ENCODE data around the gene NYAP2.

NYAP2 gene

DNA sequence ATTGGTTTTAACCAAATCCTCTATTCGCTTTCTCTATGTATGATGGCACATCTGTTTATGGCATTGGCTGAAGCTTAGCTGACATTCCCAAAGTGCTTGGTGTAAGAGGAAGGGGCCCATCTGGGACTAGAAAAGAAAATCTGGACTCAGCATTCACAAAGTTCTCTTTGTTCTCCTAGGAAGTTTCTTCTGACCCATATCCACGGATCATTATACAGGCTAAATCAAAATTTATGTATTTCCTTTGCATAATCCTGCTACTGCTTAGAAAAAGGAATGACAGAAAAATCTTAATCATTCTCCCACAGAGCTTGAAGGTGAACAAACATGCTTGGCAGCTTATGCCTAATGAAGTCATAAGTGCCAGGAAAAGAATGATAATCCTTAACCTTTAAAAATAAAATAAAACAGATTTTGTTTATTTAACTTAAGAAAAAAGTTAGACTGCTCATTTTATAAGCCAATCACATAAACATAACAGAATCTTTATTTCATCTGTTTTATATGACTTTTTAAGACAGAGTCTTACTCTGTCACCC lies 88.4 kb downstream of the NYAP2 start:
- no peak for DNase-seq

DNA sequence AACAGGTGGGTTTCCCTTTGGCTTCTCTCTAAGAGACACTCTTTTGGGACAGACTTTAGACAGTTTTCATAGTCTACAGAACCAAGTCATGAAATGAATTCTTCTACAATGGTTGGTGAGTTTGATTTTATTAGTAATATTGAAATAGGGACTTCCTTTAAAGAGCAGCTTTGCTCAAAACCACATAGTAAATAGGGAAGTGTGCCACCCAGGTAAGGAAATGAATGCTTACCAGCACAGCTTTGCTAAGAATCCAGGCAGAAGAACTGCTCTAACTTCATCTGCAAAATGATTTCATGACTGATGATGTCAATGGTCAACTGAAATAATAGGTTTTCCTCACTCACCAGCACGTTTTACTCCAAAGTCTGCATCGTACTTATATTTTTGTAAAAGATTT lies 89.2 kb downstream of the NYAP2 start:
- no peak for DNase-seq

DNA sequence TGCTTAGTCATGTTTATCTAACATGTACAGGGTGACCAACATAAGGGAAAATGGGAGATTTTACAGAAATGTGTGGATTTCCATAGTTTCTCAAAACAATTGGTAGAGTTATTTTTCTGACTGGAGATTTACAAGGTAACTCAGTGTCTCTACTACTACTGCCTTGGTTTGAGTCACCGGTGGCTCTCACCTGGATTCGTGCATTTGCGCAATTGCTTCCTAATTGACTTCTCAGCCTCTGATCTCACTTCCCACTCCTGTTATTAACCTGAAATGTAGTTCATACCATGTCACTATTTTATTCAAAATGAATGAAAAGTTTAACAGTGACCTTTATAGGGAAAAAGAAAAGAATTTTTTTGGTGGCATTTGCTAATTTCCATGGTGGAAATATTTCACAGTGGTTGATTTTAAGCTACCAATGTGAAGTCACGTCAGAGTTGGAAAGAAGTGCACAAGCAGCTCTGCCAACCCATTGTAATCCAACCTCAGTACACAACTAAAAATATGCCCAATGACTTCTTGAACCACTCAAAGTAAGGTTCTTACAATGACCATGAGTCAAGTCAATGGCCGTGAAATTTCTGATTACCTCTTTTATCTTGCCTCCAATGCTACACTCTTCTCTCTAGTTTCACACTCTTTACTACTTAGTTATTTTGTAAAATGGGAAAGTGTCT lies 94.0 kb downstream of the NYAP2 start:
- no peak for DNase-seq

DNA sequence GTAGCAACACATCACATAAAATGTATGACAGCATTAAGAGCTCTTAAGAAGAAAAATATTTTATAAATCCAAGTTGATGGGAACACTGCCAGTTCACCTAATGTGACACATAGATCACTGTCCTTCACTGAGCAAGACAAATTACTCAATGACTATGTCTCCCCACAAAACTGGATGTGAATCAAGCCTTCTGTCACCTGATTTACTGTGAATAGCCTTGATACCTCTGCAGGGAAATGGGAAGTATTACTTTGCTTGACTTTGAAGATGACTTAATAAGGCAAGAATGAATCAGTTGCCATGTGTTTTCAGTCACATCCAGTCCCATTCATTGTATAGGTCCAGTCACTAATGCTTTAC lies 94.6 kb downstream of the NYAP2 start:
- DNase-seq: no peak

DNA sequence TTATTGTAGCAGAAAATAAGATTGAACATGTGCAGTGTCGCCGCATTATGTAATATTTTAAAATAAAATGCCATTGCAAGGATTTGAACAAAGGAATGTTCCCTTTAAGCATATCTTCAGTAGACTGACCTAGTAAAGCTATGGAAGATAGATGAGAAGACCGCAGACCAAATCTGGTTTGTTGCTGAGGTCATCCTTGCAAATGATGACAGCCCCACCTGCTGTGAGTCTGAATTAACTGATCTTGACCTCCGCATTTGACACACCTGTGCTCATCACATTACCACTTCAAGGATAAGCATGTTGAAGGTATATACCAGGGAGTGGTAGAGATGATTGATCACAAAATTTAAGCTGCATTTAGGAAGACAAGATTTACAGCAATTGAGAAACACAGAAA lies 96.2 kb downstream of the NYAP2 start:
- DNase-seq: no peak

DNA sequence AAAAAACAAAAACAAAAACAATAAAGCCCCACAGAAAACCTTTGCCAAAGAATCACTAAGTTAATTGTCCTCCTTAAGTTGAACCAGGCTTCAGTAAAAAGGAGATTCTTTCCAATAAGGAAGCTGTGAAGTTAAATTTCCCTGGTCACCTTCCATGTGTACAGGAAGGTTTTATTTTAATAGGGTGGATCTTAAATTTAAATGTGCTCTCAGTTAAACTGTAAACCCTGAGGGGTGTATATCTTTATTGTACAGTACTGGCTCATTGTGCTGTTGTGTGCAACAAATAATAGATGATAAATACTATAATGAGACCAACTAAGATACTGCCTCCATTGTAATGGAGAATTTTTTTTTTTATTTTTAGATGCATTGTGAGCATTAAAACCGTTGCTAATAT lies 97.1 kb downstream of the NYAP2 start:
- no peak for DNase-seq

DNA sequence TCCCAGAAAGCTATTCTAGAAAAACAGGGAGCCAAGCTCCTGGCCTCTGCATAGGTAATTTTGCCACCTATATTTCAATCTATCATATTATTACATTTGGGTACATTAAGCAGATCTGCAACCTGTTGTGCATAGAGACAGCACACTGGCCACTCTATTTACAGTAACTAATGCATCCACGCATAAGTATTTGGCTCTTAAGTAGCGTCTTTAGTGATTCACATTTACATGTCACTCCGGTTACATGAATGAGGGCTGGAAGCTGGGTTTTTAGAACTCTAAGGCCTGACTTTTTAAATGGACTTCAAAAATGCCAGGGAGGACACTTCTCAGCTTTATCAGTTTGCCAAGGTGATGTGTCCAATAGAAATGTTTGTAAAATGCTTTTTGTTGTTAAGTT lies 97.7 kb downstream of the NYAP2 start:
- no peak for DNase-seq

DNA sequence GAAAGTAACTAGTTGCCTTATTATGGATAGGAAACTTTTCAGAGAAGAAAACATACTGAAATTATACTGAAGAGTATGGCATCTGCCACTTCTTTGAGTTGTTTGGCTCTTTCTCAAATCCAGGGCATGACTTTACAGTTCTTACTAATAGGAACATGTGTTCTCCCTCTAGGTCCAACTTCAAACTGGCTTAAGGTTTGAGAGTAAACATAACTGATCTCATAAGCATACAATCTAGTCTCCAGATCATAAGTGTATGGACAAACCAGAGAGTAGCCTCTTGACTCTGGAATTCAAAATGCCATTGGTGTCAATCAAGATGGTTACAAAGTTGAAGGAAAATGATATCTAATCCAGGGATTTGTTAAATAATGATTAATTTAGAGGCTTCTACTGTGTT lies 101.5 kb downstream of the NYAP2 start:
- DNase-seq: no peak

DNA sequence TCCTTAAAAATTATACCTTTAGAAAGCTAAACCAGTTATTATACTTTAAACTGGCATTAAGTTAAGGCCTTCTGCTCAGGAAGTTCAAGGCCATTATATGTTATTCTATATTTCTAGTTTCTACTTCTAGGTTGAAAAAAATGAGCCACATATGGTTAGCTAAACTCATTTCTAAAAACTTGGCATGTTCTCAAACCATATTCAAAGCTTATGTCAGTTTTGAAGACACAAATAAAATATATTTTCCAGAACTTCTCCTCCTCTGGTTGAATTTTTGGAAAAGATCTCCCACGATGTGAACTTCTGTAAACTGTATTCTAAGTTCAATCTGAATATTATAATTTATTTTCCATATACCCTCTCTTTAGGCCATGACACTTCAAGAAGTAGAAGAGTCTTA lies 103.5 kb downstream of the NYAP2 start:
- no peak for DNase-seq

DNA sequence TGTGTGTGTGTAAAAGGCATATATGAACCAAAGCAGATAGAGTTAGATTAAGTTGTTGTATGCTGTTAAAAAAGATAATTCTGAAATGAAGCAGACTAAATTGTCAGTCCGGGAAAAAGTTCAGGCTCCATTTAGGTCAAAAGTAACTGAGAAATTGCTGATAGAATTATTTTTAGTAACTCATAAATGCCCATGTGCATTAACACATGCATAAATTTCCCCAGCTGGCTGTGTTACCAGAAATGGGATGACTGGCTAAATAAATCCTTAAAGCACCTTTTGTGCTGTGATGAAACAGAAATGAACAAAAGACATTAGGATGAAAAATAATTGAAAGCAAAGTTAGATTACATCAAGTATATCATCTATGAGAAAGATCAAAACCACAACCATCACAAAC lies 111.3 kb downstream of the NYAP2 start:
- DNase-seq: no peak

DNA sequence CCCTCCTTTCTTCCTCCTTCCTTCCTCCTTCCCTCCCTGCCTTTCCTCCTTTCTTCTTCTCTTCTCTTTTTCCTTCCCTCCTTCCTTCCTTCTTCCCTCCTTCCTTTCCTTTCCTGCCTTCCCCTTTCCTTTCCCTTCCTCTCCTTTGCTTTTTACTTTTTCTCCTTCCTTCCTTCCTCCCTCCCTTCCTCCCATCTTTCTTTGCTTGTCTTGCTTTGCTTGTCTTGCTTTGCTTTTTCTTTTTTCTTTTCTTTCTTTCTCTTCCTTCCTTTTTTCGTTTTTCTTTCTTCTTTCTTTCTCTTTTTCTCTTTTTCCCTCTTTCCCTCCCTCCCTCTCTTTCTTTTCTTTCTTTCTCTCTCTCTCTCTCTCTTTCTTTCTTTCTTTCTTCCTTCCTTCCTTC lies 113.0 kb downstream of the NYAP2 start:
- no peak for DNase-seq

DNA sequence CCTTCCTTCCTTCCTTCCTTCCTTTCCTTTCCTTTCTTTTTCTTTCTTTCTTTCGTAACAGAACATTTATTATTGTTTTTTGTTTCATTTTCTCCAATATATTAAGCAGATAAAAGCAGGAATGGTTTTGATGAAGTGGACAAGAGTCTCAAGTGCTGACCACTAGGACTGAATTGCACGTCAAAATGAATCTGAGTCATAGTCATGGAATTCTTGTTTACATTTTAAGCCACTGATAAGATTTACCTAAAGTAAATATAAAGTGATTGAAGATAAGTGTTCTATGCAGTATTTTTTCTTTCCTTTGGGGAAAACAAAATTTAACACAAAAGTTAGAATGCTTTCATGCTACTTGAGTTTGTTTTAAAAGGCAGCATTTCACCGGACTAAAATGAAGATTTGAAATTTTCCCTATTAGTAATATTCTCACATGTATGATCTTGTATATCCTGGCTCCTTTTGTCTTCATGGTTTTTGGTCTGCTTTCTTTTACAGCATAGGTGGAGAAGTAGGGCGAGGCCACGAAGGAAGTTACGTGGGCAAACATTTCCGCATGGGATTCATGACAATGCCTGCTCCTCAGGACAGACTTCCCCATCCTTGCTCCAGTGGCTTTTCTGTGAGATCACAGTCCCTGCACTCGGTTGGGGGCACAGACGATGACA lies 113.5 kb downstream of the NYAP2 start:
- no peak for DNase-seq

DNA sequence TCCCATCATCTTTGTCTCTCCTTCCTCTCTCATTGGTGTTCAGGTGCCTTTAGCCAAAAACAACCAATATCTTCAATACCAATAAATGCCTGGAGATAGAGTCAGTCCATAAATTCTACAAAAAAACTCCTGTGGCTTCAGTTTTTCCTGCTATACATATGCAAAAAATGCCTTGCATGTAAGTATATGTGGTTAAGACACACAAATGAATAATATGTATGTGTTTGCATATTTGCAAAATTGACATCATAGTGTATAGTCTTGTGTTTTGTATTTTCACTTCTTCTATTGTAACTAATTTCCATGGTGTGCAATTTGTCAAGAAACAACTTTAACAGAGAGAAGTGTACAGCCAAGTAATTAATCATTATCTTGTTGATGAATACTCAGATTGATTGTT lies 115.5 kb downstream of the NYAP2 start:
- no peak for DNase-seq

DNA sequence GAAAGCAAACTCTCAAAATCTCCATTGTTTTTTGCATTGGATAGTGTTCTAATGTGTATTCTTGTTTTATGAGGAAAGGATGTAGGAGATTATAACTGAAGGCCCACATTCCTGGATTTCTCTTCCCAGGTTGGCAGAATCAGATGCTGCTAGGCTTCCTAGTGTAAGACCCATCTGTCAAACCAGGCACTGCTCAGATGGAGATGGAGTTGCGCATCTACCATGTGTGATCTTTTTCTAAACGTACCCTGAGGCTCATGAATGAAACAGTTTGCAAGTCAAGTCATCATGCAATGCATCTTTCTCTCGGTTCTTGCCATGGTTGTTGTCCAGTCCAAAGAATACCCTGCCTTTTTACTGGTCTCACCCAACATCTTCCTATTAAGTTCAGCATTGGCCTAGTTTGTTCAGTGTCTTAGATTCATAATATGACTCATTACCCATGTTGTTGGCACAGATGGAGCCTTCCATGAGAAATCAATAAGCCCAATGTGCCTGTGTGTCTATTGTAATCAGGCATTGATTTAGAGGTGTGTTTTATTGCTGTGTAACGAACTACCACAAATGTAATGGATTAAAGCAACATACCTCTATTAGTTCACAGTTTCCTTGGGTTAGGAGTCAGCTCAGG lies 127.4 kb downstream of the NYAP2 start:
- DNase-seq: no peak

DNA sequence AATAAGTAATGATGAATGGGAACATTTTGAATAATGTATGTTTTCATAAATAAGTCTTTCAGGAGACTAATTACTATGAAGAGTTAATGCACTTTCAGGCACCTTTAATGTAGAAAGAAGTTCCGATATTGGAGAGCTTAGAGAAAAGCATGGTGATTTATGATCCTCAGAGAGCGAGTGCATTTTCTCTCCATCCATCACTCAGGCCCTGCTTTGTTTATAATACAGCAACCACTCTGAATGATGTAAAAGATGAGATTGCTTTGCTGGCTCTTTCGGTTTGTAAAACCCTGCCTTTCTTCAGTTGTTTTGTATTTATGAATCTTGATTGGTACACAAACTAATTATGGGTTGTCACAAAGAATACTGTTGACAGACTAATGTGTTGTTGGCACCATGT lies 132.0 kb downstream of the NYAP2 start:
- DNase-seq: no peak

DNA sequence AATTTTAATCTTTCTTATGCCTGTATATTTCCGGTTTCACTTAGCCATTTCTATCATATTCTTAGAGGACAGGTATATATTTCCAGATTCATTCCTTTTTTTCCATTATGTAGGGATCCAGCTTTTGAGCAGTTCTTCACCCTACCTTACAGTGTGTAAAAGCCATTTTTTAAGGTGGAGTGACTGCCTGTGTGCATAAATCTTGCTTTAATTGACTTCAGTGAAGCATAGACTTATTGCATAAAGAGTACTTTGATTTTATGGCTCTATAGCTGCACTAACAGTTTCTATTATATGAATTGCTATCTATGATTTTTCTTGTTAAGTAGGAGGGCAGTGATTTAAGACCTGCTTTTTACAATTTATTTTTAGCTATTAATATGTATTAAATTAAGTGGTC lies 132.6 kb downstream of the NYAP2 start:
- no peak for DNase-seq

DNA sequence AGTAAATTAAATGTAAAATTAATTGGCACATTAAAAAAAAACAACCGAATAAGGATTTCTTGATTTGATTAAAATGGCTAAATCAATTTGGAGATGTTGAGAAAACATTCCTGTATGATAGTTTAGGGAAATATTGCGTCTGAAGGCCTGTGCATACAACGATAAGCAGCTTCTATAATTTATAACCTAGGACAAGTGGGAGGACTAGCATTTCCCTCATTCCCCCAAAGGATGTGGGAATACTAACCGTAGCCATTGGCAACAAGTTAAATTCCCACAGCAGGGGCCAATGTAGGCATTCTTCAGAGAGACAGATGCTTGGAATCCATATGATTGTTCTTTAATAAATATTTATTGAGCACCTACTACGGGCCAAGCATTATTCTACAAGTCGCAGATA lies 134.5 kb downstream of the NYAP2 start:
- no peak for DNase-seq

DNA sequence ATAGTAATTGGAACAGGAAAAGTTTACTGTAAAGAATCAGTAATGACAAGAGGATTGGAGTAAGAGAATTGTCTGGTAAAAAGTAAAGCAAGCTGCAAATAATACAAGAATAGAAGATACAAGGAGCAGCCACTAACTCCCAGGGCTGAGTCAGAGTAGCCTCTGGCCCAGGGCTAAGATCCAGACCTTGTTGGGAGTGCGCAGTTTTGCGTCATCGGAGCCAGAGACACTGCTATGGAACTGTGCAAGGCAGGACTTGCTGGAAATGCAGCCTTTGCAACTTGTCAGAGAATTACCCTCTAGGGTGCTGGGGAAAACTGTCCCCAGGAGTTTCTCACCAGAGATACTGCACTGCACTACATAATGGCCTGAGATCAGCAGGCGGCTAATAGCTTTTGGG lies 135.2 kb downstream of the NYAP2 start:
- no peak for DNase-seq

DNA sequence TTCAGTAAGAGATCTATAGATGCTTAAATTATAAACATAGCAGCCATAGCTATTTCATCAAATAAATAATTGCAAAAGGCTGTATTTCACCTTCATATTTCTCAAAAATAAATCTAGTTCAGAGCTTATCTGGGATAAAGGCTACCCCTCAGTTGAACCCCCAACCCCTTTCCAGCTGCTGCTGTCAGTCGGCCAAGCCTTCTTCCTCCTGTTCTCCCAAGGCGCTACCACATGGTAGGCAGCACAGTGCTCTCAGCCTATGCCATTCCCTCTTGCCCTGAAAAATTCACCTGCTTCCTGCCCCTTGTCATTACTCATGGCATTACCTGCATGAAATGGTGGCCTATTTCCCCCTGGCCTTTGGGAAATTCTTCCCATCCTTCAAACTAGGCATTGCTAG lies 136.5 kb downstream of the NYAP2 start:
- DNase-seq: no peak

DNA sequence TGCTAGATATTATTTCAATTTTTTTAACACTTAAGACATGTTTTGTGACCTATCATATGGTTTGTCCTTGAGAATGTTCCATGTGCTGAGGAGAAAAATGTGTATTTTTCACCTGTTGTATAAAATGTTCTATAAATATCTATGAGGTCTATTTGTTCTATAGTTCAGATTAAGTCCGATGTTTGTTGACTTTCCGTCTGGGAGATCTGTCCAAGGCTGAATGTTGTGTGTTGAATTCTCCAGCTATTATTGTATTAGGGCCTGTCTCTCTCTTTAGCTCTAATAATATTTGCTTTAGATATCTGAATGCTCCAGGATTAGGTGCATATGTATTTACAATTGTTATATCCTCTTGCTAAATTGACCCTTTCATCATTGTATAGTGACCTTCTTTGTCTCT lies 144.1 kb downstream of the NYAP2 start:
- DNase-seq: no peak

DNA sequence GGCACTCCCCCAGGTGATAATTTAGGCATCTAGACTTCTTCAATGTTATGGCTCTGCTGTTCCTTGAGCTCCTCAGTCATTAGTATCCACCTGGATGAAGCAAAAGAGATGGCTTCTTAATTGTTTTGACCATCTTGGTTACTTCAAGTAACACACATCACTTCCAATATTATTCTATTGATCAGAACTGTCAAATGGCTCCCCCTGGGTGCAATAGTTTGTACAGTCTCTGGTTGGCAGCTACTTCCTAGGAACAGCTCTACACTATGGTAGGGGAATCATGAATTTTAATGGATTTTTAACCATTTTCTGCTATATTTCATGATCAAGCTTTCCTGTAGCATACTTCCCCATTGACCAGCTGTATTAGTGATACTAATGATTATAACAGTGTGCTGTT lies 157.0 kb downstream of the NYAP2 start:
- DNase-seq: no peak

DNA sequence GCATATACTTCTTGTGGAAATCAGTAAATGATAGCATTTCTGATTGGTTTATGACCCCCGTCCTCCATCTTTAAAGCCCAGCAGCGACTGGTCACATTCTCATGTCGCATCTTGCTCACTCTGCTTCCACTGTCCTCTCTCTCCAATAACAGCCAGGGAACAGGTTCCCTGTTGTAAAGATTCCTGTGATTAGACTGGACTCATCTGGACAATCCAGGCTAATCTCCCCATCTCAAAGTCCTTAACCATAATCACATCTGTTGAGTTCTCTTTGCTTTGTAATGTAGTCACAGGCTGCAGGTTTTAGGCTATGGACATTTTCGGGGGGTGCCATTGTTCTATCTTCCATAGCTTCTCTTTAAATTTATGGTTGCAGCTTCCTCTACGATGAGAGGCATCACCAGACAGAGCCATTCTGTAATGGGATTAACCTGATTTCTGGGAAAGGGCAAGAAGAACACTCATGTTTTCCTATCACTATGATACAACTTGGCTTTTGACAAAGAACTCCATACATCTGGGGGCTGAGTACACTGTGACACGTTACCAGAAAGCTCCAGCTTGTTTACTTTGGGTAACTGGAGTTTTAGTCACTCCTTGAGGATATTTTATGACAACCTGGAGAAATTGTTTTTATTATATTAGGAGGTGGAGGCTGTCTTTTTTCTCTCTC lies 159.0 kb downstream of the NYAP2 start:
- DNase-seq: no peak

DNA sequence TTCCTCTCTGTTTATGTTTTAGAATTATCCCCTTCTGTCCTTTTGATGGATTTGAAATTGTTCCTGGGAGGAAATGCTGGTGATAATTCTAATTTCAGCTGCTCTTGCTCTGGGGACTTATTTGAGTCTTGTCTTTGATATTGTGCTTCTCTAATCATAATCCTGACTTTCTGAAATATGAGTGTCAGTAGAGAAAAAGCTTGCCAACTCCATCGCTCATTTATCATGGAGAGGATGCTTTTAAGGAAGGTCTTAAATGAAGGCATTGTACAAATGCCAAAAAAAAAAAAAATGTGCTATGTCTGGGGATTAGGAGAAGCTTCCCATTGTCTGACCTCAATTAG lies 159.5 kb downstream of the NYAP2 start:
- DNase-seq: no peak

DNA sequence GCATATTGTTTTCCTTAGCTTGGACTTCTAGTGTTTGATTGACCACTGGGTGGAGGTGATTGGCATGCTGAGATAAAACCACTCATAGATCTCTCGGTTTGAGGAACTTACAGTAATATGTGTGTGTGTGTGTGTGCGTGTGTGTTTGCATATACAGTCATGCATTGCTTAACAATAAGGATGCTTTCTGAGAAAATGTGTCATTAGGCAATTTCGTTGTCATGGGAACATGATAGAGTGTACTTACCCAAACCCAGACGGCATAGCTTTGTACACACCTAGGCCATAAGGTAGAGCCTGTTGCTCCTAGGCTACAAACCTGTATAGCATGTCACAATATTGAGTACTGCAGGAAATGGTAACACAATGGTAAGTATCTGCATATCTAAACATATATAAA lies 167.3 kb downstream of the NYAP2 start:
- peak; percentile 9 to 23 for DNase-seq

Measured in inflammatory macrophage treated with lipopolysaccharide for 1 hour (primary cell).